HepG2 (cell line): ENCODE measurements around the gene PRKD2. TPM values are rescaled to one million over a fixed set of nuclear protein-coding genes. Genes with fewer than 3 reads are reported as not detected.

Experiments used
- ATAC-seq: fragments of 200-7000 bp; cut with Tn5 transposase; 3 replicates; pipeline ENCODE4 v1.9.1; 2020; ENCODE audit warnings: mild to moderate bottlenecking, moderate library complexity
- BruUV-seq: library from RNA; stranded (reverse); fragments of 400-500 nt; replicated peaks from 2 replicates; lab custom pipeline; 2021; lab: Mats Ljungman, UMichigan
- CTCF ChIA-PET: fragments of 300-600 bp; formaldehyde crosslinking; extraction: SDS; loops from one replicate; lab custom pipeline; 2021; ENCODE audit warnings: low total read pairs, inconsistent platforms, low intra/inter-chr PET ratio; lab: Yijun Ruan, JAX
- POLR2A ChIA-PET: fragments of 350-600 bp; sonication (Branson Sonifier 250); formaldehyde crosslinking; loops from one replicate; lab custom pipeline; 2020; ENCODE audit warnings: antibody characterized with exemption, inconsistent platforms; lab: Yijun Ruan, JAX
- DNase-seq: peaks from one replicate; pipeline ENCODE4 v3.0.0-alpha.2; 2015; ENCODE audit warnings: low spot score
- FAIRE-seq: peaks from 3 replicates; lab custom pipeline; 2011; peaks lifted over from hg19 to GRCh38; lab: Jason Lieb, UNC
- H2AFZ ChIP-seq: one replicate; pipeline ENCODE4 v1.6.1; 2011; ENCODE audit warnings: low read length, inconsistent platforms
- H3K27ac ChIP-seq: fragments of 300-600 bp; 3 replicates; pipeline ENCODE4 v1.8.0; 2011; ENCODE audit warnings: mixed run types, mild to moderate bottlenecking, mixed read lengths, low read length, inconsistent platforms; ENCODE audit not compliant: insufficient read depth; ENCODE audit errors: extremely low read length
- H3K27me3 ChIP-seq, 2 experiments: fragments of 200-600 bp in 1 of 2; 2 replicates in 1 of 2; 3 replicates in 1 of 2; pipeline versions ENCODE4 v1.6.0 to v1.8.0; 2011; ENCODE audit warnings: low read length in 2 of 2, mild to moderate bottlenecking in 2 of 2, moderate library complexity in 2 of 2, inconsistent platforms in 1 of 2; ENCODE audit not compliant: insufficient read depth in 2 of 2, control insufficient read depth in 1 of 2
- H3K36me3 ChIP-seq, 2 experiments: fragments of 200-600 bp in 1 of 2; replicated peaks in 1 of 2; 2 replicates in 1 of 2; 3 replicates in 1 of 2; pipeline versions ENCODE4 v1.5.1 to v1.8.0; 2011; ENCODE audit warnings: low read length in 2 of 2, inconsistent platforms in 1 of 2; ENCODE audit not compliant: insufficient read depth in 2 of 2, control insufficient read depth in 1 of 2
- H3K4me1 ChIP-seq: 2 replicates; pipeline ENCODE4 v1.5.1; 2012; ENCODE audit warnings: low read length, inconsistent platforms; ENCODE audit not compliant: insufficient read depth
- H3K4me2 ChIP-seq: 2 replicates; pipeline ENCODE4 v1.6.0; 2011; ENCODE audit warnings: low read depth, low read length, inconsistent platforms
- H3K4me3 ChIP-seq, 3 experiments: fragments of 200-600 bp in 1 of 3; sonication (generic), shearing (Covaris generic) in 1 of 3; replicated peaks in 1 of 3; 2 replicates each; pipeline ENCODE4 v1.5.1; 2011 to 2016; ENCODE audit warnings: low read length in 3 of 3, inconsistent platforms in 2 of 3, low read depth in 2 of 3, mild to moderate bottlenecking in 2 of 3, control low read depth in 1 of 3, mixed read lengths in 1 of 3; ENCODE audit not compliant: insufficient read depth in 1 of 3
- H3K79me2 ChIP-seq: one replicate; pipeline ENCODE4 v1.6.1; 2011; ENCODE audit warnings: low read length, inconsistent platforms; ENCODE audit not compliant: insufficient read depth
- H3K9ac ChIP-seq: 2 replicates; pipeline ENCODE4 v1.6.0; 2011; ENCODE audit warnings: mild to moderate bottlenecking, low read depth, low read length, inconsistent platforms; ENCODE audit not compliant: insufficient read depth
- H3K9me3 ChIP-seq: 2 replicates; pipeline ENCODE4 v1.5.1; 2012; ENCODE audit warnings: mild to moderate bottlenecking, low read length
- H4K20me1 ChIP-seq: 2 replicates; pipeline ENCODE4 v1.6.0; 2011; ENCODE audit warnings: inconsistent platforms, mild to moderate bottlenecking, low read length, moderate library complexity; ENCODE audit not compliant: insufficient read depth
- AGO2 ChIP-seq: fragments of 200-400 bp; formaldehyde crosslinking; optimal IDR thresholded peaks from 2 replicates; pipeline ENCODE3; 2017; ENCODE audit warnings: mild to moderate bottlenecking, low read depth, low read length, moderate library complexity
- ETV5 ChIP-seq: IDR thresholded peaks from 2 replicates; pipeline ENCODE4 v1.6.1; 2018; ENCODE audit warnings: missing biosample characterization, missing genetic modification reagents, inconsistent platforms, borderline replicate concordance
- KLF12 ChIP-seq: sonication (generic); formaldehyde crosslinking; IDR thresholded peaks from 2 replicates; pipeline ENCODE4 v1.4.0; 2020; ENCODE audit warnings: missing genetic modification reagents, borderline replicate concordance
- MAFK ChIP-seq, 2 experiments: IDR thresholded peaks in 1 of 2; conservative IDR thresholded peaks in 1 of 2; 2 replicates each; pipeline ENCODE4 v1.6.1; 2011; ENCODE audit warnings: improper control_type of control experiment in 2 of 2, low read length in 2 of 2
- NFIB ChIP-seq: sonication (generic); formaldehyde crosslinking; IDR thresholded peaks from 2 replicates; pipeline ENCODE4 v1.9.0; 2021; ENCODE audit warnings: missing genetic modification reagents, mild to moderate bottlenecking, borderline replicate concordance
- RARG ChIP-seq: sonication (generic); formaldehyde crosslinking; IDR thresholded peaks from 2 replicates; pipeline ENCODE4 v1.4.0; 2020; ENCODE audit warnings: low read depth, mild to moderate bottlenecking, missing genetic modification reagents
- TBP ChIP-seq: sonication (generic); formaldehyde crosslinking; IDR thresholded peaks from 2 replicates; pipeline ENCODE4 v1.5.0; 2020; ENCODE audit warnings: missing genetic modification reagents
- U2AF1 ChIP-seq: fragments of 200-400 bp; formaldehyde crosslinking; optimal IDR thresholded peaks from 2 replicates; pipeline ENCODE3; 2017; ENCODE audit warnings: mild to moderate bottlenecking, low read depth, low read length
- ZBTB3 ChIP-seq: sonication (generic); formaldehyde crosslinking; IDR thresholded peaks from 2 replicates; pipeline ENCODE4 v1.4.0; 2020; ENCODE audit warnings: low read depth, mild to moderate bottlenecking, moderate library complexity, missing genetic modification reagents, borderline replicate concordance
- ZFP1 ChIP-seq: IDR thresholded peaks from 2 replicates; pipeline ENCODE4 v1.6.1; 2016
- ZFP62 ChIP-seq: sonication (generic); formaldehyde crosslinking; IDR thresholded peaks from 2 replicates; pipeline ENCODE4 v1.4.0; 2020; ENCODE audit warnings: missing genetic modification reagents
- ZNF430 ChIP-seq: sonication (generic); formaldehyde crosslinking; IDR thresholded peaks from 2 replicates; pipeline ENCODE4 v1.9.0; 2021; ENCODE audit warnings: mild to moderate bottlenecking, missing genetic modification reagents
- WGBS: methylation state at CpG from one replicate; pipeline ENCODE4 v1.1.6; 2017; ENCODE audit warnings: low lambda C conversion rate; 5-methylcytosine and 5-hydroxymethylcytosine counted together
- in situ Hi-C: cut with HindIII; loops from 2 replicates; pipeline ENCODE4 v1.10.0; 2017; ENCODE audit warnings: low pct_unique_long_range_greater_than_20kb; ENCODE audit not compliant: extremely low pct_ligation_motif_present
- intact Hi-C: fragments of 100-400 bp; cut with micrococcal nuclease; formaldehyde crosslinking; loops from one replicate; pipeline ENCODE4 v1.10.0; 2022; ENCODE audit not compliant: unreplicated experiment
- polyA plus RNA-seq, 8 experiments: library from polyadenylated mRNA; depleted of rRNA in 3 of 8; stranded (reverse) in 7 of 8; unstranded in 1 of 8; fragments of >200 nt; fragmentation: Illumina TruSeq in 4 of 8; extraction: Trizol in 4 of 8; gene quantifications; 2 replicates each; pipeline versions ENCODE4 v1.2.1 to v1.2.3, GENCODE V29; 2011 to 2016; ENCODE audit warnings: low read depth in 4 of 8, missing spikeins in 1 of 8, mixed read lengths in 1 of 8; ENCODE audit not compliant: insufficient read depth in 1 of 8
- total RNA-seq, 5 experiments: library from RNA; depleted of rRNA; stranded (reverse); fragments of >200 nt; fragmentation: Illumina TruSeq; extraction: Trizol; gene quantifications; 2 replicates each; pipeline ENCODE4 v1.2.3, GENCODE V29; 2016; ENCODE audit warnings: low read depth in 1 of 5
- TF ChIP-seq, protein P1 (sequence below): sonication (generic); formaldehyde crosslinking; conservative IDR thresholded peaks from 2 replicates; pipeline ENCODE4 v1.4.0; 2020; ENCODE audit warnings: missing genetic modification reagents
- TF ChIP-seq, protein P2 (sequence below): sonication (generic); formaldehyde crosslinking; IDR thresholded peaks from 2 replicates; pipeline ENCODE4 v1.9.0; 2021; ENCODE audit warnings: missing genetic modification reagents, mild to moderate bottlenecking, borderline replicate concordance
- TF ChIP-seq, protein P3 (sequence below): sonication (generic); formaldehyde crosslinking; IDR thresholded peaks from 2 replicates; pipeline ENCODE4 v1.8.1; 2023; ENCODE audit warnings: mild to moderate bottlenecking, moderate library complexity, missing genetic modification reagents

PRKD2 gene
- total and polyA plus RNA-seq, 2 of the 13 experiments (the other 11 are each of a cell fraction or from before 2014, with no cell fraction given) = 6.7 to 7.3 TPM

DNA sequence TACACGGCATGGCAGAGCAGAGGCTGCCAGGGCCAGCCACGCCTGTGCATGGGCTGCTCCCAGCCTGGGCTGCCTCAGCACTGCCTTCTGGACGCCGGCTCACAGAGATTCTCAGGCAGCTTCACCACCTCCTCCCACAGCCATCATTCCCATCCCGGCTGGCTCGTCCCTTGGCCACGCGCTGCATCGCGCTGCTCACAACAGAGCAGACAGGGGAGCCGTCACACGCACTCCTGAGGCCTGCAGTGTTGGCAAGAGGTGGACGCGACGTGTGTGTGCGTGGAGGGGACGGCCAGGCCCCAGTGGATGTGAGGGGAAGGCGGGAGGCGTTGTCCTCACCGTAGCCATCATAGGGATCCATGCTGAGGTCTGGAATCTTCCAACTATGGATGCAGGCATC lies 7.6 kb upstream of the PRKD2 start:
- WGBS = 99% methylated on average over 19 of the region's 20 CpGs
- Histone ChIP-seq H3K4me2 (no peak overlapping the region), H3K4me3 (no peak overlapping the region), H3K27me3 (no peaks in the 10 kb centered on the region), H4K20me1 (peaks cover 10% of the 10 kb centered on the region; the same call in 1 of the 2 replicates), H3K27ac (no peak overlapping the region), H3K9ac (no peak overlapping the region), H3K36me3 (peaks cover 47 to 77% of the 10 kb centered on the region in 2 experiments), H3K4me1 (peaks cover 12% of the 10 kb centered on the region), H3K79me2 (no peaks in the 10 kb centered on the region), H3K9me3 (no peaks in the 10 kb centered on the region), H2AFZ (no peak overlapping the region)
- FAIRE-seq = no peak
- no peak for ATAC-seq
- CTCF ChIA-PET = no interaction called here
- no TSS peak for BruUV-seq
- intact Hi-C loops = no loop called here
- POLR2A ChIA-PET = no interaction called here
- TF ChIP-seq, protein P1, sequence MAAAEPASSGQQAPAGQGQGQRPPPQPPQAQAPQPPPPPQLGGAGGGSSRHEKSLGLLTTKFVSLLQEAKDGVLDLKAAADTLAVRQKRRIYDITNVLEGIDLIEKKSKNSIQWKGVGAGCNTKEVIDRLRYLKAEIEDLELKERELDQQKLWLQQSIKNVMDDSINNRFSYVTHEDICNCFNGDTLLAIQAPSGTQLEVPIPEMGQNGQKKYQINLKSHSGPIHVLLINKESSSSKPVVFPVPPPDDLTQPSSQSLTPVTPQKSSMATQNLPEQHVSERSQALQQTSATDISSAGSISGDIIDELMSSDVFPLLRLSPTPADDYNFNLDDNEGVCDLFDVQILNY (CRISPR knock-in tag) = no peak
- no peak for TF ChIP-seq TBP (CRISPR knock-in tag)
- no peak for TF ChIP-seq NFIB (CRISPR knock-in tag)
- no peak for TF ChIP-seq RARG (CRISPR knock-in tag)
- peak; percentile 80 for TF ChIP-seq AGO2
- TF ChIP-seq ETV5 (CRISPR knock-in tag) = no peak
- no peak for TF ChIP-seq ZNF430
- DNase-seq = no peak
- in situ Hi-C loops = no loop called here

DNA sequence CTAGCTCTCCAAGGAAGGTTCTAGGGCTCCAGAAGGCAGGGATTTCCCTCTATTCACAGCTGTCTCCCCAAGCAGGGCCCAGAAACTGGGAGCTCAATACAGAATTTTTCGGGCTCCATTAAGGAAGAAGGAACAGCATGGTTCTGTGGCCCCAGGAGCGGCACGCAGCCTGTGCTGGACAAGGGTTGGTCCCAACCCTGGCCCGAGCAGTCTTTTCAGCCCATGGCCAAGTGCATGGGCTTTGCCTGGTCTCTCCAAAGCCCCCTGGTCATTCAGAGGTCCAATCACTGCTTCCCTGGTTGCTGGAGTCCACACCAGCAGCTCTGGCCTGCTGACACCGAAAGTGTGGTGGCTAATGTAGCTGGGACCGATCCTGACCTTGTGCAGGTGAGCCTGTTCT lies 6.6 kb upstream of the PRKD2 start:
- FAIRE-seq (no peak), ATAC-seq (no peak), DNase-seq (no peak)
- Histone ChIP-seq H3K79me2 (no peaks in the 10 kb centered on the region), H3K9ac (no peak overlapping the region), H3K36me3 (peaks cover 43 to 69% of the 10 kb centered on the region in 2 experiments), H3K27me3 (no peaks in the 10 kb centered on the region), H4K20me1 (peaks cover 2% of the 10 kb centered on the region; the same call in 1 of the 2 replicates), H3K4me1 (peaks cover 12% of the 10 kb centered on the region), H3K4me3 (no peak overlapping the region), H3K4me2 (no peak overlapping the region), H3K27ac (no peak overlapping the region), H3K9me3 (no peaks in the 10 kb centered on the region), H2AFZ (no peak overlapping the region)
- no TSS peak for BruUV-seq
- in situ Hi-C loops = no loop called here
- ChIA-PET CTCF (no interaction called here), POLR2A (no interaction called here)
- intact Hi-C loops = no loop called here
- 94% methylated on average over 6 of the region's 6 CpGs for WGBS
- TF ChIP-seq U2AF1 (no peak), ZBTB3 (CRISPR knock-in tag) (no peak), ZFP1 (CRISPR knock-in tag) (no peak), MAFK (conservative IDR thresholded peaks at IDR 0.05 in 1 of 2, IDR thresholded peaks at IDR 0.05 in 1 of 2; ENCODE audit: low read length in 2 of 2) (no peak), KLF12 (CRISPR knock-in tag) (no peak), ZFP62 (CRISPR knock-in tag) (no peak)
- TF ChIP-seq, protein P2, sequence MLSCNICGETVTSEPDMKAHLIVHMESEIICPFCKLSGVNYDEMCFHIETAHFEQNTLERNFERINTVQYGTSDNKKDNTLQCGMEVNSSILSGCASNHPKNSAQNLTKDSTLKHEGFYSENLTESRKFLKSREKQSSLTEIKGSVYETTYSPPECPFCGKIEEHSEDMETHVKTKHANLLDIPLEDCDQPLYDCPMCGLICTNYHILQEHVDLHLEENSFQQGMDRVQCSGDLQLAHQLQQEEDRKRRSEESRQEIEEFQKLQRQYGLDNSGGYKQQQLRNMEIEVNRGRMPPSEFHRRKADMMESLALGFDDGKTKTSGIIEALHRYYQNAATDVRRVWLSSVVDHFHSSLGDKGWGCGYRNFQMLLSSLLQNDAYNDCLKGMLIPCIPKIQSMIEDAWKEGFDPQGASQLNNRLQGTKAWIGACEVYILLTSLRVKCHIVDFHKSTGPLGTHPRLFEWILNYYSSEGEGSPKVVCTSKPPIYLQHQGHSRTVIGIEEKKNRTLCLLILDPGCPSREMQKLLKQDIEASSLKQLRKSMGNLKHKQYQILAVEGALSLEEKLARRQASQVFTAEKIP = no peak
- TF ChIP-seq, protein P3, sequence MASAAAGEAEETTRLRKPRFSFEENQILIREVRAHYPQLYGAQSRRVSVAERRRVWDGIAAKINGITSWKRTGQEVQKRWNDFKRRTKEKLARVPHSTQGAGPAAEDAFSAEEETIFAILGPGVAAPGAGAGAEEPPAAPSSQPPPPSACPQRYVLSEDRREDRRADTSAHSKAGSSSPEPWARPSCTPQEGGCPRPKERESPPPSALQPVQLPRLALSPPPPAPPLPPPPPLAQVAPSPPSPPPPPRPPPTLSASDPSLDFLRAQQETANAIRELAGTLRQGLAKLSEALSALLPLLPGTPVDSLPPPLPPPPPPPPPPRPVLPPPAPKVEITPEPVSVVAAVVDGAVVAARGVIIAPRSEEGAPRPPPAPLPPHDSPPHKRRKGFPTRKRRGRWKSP (CRISPR knock-in tag) = no peak
